Renal pelvis (tissue), 12 donors: Measurements from ENCODE around the gene NDUFV2. TPM values are rescaled to one million over a fixed set of nuclear protein-coding genes. Genes with fewer than 3 reads are reported as not detected.

Experiments
- DNase-seq: peaks from one replicate; pipeline ENCODE4 v3.0.0-alpha.2; 2013
- long read RNA-seq, 16 experiments: transcript quantifications; one replicate each; lab custom pipeline, GENCODE V29; 2026
- polyA plus RNA-seq, 3 donors: library from polyadenylated mRNA; unstranded; fragments of 120-200 nt; gene quantifications; one replicate each; pipeline ENCODE4 v1.2.1, GENCODE V29; 2013; ENCODE audit not compliant: insufficient read length in 3 of 3

Gene NDUFV2
- polyA plus RNA-seq, result 100 to 1,000 TPM; 104 to 130 (median 120) TPM
- long read RNA-seq, donor 1, transcript NDUFV2-201 (8 exons, 930 nt), result major isoform, 87 of 87 reads
- long read RNA-seq, donor 1, partial matches to known transcripts, result 0 of 87 reads
- long read RNA-seq, donor 1, other reads (novel, unspliced or antisense), result 0 of 87 reads
- long read RNA-seq, donor 2, transcript NDUFV2-201 (8 exons, 930 nt), result major isoform, 122 of 122 reads
- long read RNA-seq, donor 2, partial matches to known transcripts, result 0 of 122 reads
- long read RNA-seq, donor 2, other reads (novel, unspliced or antisense), result 0 of 122 reads
- long read RNA-seq, donor 3, transcript NDUFV2-201 (8 exons, 930 nt), result major isoform, 87 of 93 reads
- long read RNA-seq, donor 3, partial matches to known transcripts, result 6 of 93 reads
- long read RNA-seq, donor 3, other reads (novel, unspliced or antisense), result 0 of 93 reads
- long read RNA-seq, donor 4, transcript NDUFV2-201 (8 exons, 930 nt), result major isoform, 158 of 184 reads
- long read RNA-seq, donor 4, partial matches to known transcripts, result 16 of 184 reads
- long read RNA-seq, donor 4, other reads (novel, unspliced or antisense), result 9 of 184 reads
- long read RNA-seq, donor 5, transcript NDUFV2-201 (8 exons, 930 nt), result major isoform, 63 of 63 reads
- long read RNA-seq, donor 5, partial matches to known transcripts, result 0 of 63 reads
- long read RNA-seq, donor 5, other reads (novel, unspliced or antisense), result 0 of 63 reads
- long read RNA-seq, donor 6, transcript NDUFV2-201 (8 exons, 930 nt), result major isoform, 90 of 98 reads
- long read RNA-seq, donor 6, partial matches to known transcripts, result 6 of 98 reads
- long read RNA-seq, donor 6, other reads (novel, unspliced or antisense), result 0 of 98 reads
- long read RNA-seq, donor 7, transcript NDUFV2-201 (8 exons, 930 nt), result major isoform, 86 of 102 reads
- long read RNA-seq, donor 7, partial matches to known transcripts, result 16 of 102 reads
- long read RNA-seq, donor 7, other reads (novel, unspliced or antisense), result 0 of 102 reads
- long read RNA-seq, donor 8, transcript NDUFV2-201 (8 exons, 930 nt), result major isoform, 39 of 39 reads
- long read RNA-seq, donor 8, partial matches to known transcripts, result 0 of 39 reads
- long read RNA-seq, donor 8, other reads (novel, unspliced or antisense), result 0 of 39 reads
- long read RNA-seq, donor 9, transcript NDUFV2-201 (8 exons, 930 nt), result major isoform, 128 of 128 reads
- long read RNA-seq, donor 9, partial matches to known transcripts, result 0 of 128 reads
- long read RNA-seq, donor 9, other reads (novel, unspliced or antisense), result 0 of 128 reads
- long read RNA-seq, donor 10, transcript NDUFV2-201 (8 exons, 930 nt), result major isoform, 92 of 98 reads
- long read RNA-seq, donor 10, partial matches to known transcripts, result 6 of 98 reads
- long read RNA-seq, donor 10, other reads (novel, unspliced or antisense), result 0 of 98 reads
- long read RNA-seq, donor 11, transcript NDUFV2-201 (8 exons, 930 nt), result major isoform, 57 of 57 reads
- long read RNA-seq, donor 11, partial matches to known transcripts, result 0 of 57 reads
- long read RNA-seq, donor 11, other reads (novel, unspliced or antisense), result 0 of 57 reads
- long read RNA-seq, donor 12, transcript NDUFV2-201 (8 exons, 930 nt), result major isoform, 147 of 153 reads
- long read RNA-seq, donor 12, partial matches to known transcripts, result 0 of 153 reads
- long read RNA-seq, donor 12, other reads (novel, unspliced or antisense), result 6 of 153 reads
- long read RNA-seq, donor 13, transcript NDUFV2-201 (8 exons, 930 nt), result major isoform, 37 of 49 reads
- long read RNA-seq, donor 13, partial matches to known transcripts, result 10 of 49 reads
- long read RNA-seq, donor 13, other reads (novel, unspliced or antisense), result 0 of 49 reads
- long read RNA-seq, donor 14, result 0 reads
- long read RNA-seq, donor 15, result 0 reads
- long read RNA-seq, donor 16, transcript NDUFV2-201 (8 exons, 930 nt), result major isoform, 116 of 116 reads
- long read RNA-seq, donor 16, partial matches to known transcripts, result 0 of 116 reads
- long read RNA-seq, donor 16, other reads (novel, unspliced or antisense), result 0 of 116 reads

DNA sequence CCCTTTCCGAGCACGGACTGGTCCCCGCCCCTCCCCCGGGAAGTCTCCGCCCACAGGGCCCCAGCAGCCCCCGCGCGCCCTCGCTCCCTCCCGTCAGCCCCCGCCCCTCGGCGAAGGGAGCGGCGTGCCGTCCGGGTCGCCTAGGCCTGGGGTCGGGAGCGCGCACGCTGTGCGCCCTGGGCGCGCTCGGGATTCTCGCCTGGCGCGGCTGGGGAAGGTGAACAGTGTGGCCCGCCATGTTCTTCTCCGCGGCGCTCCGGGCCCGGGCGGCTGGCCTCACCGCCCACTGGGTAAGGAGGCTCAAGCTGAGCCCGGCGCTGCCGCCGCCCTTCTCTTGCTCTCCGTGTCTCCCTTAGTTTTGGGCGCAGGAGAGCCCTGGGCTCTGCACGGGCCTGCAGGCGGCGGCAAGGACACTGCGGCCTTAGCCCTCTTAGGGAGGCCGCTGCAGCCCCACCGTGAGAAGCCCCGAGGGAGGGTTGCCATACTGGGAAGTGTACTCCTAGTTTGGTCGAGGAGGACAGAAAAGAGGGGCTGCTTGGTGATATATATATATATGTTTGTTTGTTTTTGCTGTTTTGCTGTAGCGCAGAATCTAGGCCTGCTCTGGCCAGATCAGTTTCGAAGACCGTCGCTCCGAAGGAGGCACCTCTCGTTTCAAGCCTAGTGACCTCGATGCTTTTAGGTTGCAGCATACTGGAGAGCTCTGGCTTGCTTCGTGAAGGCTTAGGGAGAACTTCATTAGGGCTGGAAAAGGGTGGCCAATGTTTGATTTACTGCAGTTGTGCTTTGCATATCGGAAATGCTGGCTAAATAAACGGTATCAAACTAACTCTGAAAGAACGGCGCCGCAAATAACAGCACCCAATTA is at the start of gene NDUFV2:
Gene NDUFV2, plus strand, starts transcription at position 192 of the 868 bp plus-strand sequence. Its CDS starts 45 bp downstream, at position 237.
- DNase-seq, result peak; percentile 95

GRCh38 chr18:9053814-9054213 is 48.7 kb upstream of the NDUFV2 start:
- DNase-seq, result no peak

DNA sequence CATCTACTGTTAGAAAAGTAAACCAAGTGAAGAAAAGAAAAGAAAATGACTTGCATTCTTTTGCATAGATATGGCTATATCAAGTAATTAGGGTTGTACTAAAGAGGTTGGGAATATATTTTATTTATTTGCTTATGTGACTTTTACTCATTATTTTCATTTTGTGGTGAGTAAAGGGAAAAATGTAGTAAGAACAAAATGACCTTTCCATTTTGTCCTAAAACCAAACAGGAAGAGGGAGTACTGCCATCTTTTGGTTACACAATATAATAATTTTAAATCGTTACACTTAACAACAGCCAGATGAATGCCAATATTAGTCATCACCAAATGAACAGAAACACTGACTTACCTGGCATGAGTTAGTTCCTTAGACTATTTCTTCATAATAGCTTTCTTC is 47.3 kb upstream of the NDUFV2 start:
- DNase-seq, result no peak

- no peak for DNase-seq
Observed at GRCh38 chr18:9055626-9056025, 46.9 kb upstream of the NDUFV2 start.

GRCh38 chr18:9057646-9058045 is 44.9 kb upstream of the NDUFV2 start:
- no peak for DNase-seq

- no peak for DNase-seq
Observed at GRCh38 chr18:9058406-9058805, 44.1 kb upstream of the NDUFV2 start.

DNA sequence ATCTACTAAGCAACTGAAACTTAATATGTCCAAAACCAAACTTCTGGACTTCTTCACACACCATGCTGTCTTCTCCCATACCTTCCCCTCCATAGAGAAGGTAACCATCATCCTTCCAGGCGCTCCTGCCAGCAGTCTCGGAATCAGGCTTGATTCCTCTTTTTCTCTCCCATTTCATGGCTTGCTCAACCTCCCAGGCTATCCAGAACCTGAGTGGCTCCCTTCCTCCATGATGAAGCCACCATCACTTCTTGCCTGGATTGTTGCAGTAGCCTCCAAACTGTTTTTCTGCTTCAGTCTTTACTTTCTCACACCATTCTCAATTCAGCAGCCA is 40.1 kb upstream of the NDUFV2 start:
- DNase-seq, result no peak

DNA sequence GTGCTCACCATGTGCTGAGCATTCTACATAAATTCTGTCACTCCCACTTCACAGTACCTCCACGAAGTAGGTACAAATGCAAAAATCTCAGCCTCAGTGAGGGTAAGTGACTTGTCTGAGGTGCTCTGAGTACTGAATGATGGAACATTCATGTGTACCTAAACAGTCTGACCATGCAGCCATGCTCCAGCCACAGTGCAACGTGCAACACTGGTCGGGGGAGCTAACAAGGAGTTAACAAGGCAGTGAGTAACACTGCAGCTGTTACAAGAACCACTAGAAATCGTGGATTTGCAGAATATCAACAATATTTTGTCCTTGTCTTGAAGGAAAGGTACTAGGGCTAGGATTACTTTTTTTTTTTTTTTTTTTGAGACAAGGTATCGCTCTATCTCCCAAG is 36.6 kb upstream of the NDUFV2 start:
- DNase-seq, result no peak

- DNase-seq, result no peak
Observed at GRCh38 chr18:9066358-9066757, 36.1 kb upstream of the NDUFV2 start.

- no peak for DNase-seq
Observed at GRCh38 chr18:9066817-9067306, 35.6 kb upstream of the NDUFV2 start.

DNA sequence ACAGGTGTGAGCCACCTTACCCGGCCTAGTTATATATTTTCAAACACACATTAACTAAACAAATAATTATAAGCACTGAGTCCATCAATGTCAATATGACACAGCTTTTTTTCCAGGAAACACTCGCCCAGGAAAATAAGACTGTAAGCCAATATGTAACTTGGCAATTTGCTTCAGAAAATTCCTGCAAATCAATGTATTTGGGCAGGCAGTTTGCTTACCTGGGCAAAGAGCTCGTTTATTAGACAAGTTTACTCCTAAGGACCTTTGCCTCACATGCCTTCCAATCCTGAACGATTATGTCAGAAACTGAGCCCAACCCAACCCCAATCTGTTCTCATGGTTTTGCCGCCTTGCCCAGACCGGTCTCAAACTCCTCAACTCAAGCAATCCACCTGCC is 34.7 kb upstream of the NDUFV2 start:
- DNase-seq, result no peak

- no peak for DNase-seq
Observed at GRCh38 chr18:9068346-9068745, 34.2 kb upstream of the NDUFV2 start.

GRCh38 chr18:9069601-9070000 is 32.9 kb upstream of the NDUFV2 start:
- no peak for DNase-seq

GRCh38 chr18:9070212-9070611 is 32.3 kb upstream of the NDUFV2 start:
- DNase-seq, result no peak

GRCh38 chr18:9079818-9080528 is 22.5 kb upstream of the NDUFV2 start:
- DNase-seq, result no peak

GRCh38 chr18:9081940-9082339 is 20.6 kb upstream of the NDUFV2 start:
- DNase-seq, result no peak

DNA sequence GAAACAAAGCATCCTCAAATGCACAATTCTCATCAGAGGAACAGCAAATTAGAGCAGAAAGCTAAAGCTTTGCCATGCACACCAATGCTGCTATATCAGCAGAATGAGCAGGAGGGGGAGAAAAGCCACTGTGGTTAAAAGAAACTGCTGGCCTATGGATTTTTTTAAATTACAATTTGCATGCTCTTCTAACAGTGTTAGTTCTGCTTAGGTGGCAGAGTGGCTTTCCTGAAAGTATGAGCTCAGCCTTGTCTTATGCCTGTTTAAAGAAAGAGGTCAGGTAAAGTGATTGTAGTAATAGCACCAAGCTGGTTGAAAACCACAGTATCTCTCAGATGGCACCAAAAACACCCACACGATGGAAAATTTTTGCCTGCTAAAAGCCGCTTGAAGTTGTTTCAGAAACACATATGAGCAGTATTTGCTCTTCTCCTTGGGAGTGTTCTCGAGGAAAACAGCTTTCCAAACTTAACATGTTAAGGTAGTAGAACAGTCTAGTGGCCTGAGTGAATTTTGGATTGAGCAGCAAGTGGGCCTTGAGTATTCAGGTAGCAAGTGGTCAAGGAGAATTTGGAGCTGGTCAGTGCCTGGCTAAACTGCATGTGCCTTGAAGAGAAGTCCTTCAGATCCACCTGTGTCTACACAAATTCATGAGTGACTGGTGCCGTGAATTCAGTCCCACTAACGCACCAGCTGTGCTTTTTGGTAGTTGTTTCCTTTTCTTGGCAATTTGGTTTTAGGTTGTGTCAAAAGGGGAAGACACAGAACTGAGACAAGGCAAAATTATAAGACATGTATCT is 19.6 kb upstream of the NDUFV2 start:
- no peak for DNase-seq

DNA sequence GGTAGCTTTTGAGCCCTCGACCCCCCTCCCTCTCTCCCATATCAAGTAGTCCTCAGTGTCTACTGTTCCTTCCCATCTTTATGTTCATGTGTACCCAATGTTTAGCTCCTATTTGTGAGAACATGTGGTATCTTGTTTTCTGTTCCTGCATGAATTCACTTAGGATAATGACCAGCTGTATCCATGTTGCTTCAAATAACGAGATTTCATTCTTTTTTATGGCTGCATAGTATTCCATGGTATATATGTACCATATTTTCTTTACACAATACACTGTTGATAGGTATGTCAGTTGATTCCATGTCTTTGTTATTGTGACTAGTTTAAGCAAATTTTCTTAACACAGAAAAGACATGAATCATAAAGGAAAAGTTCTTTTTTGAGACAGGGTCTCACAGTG is 16.5 kb upstream of the NDUFV2 start:
- no peak for DNase-seq
